ENCODE results near the gene DAZAP1. TPM values are rescaled to one million over a fixed set of nuclear protein-coding genes. Genes with fewer than 3 reads are reported as not detected.

The DAZAP1 gene
- total RNA-seq, 1 donor from 2014 or later = 81.2 TPM

- intact Hi-C loops (cut with DNase I) = no loop called here
- DNase-seq (ENCODE audit: low spot score) = no peak
These were observed 43.6 kb downstream of the DAZAP1 start for GRCh38 chr19:1450735-1451731.

GRCh38 chr19:1451916-1452801 is 44.8 kb downstream of the DAZAP1 start:
- intact Hi-C loops (cut with DNase I) = no loop called here

DNA sequence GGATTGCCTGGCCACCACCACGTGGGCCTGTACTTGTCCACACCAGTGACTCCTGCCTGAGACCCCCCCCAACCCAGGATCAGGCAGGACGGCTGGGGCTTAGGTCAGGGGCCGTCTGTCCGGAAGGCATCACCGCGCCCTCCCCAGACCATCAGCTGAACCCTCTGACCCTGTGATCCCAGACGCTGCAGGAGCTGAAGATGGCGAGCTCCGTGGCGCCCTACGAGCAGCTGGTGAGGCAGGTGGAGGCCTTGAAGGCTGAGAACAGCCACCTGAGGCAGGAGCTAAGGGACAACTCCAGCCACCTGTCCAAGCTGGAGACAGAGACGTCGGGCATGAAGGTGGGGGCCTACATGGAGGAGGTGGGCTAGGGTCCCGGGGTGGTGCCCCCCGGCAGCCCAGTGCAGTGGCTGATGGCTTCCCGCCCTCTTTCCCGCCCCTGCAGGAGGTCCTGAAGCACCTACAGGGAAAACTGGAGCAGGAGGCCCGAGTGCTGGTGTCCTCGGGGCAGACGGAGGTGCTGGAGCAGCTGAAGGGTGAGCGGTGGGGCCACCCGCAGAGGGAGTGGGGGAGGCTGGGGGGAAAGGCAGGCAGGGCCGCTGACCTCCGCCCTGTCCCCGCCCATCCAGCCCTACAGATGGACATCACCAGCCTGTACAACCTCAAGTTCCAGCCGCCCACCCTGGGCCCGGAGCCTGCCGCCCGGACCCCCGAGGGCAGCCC is 45.6 kb downstream of the DAZAP1 start:
- no peak for DNase-seq (ENCODE audit: low spot score)
- intact Hi-C loops (cut with DNase I) = no loop called here

More at GRCh38 chr19:1451916-1452801, 44.8 kb downstream of the DAZAP1 start:
- DNase-seq (ENCODE audit: low spot score) = no peak

DNA sequence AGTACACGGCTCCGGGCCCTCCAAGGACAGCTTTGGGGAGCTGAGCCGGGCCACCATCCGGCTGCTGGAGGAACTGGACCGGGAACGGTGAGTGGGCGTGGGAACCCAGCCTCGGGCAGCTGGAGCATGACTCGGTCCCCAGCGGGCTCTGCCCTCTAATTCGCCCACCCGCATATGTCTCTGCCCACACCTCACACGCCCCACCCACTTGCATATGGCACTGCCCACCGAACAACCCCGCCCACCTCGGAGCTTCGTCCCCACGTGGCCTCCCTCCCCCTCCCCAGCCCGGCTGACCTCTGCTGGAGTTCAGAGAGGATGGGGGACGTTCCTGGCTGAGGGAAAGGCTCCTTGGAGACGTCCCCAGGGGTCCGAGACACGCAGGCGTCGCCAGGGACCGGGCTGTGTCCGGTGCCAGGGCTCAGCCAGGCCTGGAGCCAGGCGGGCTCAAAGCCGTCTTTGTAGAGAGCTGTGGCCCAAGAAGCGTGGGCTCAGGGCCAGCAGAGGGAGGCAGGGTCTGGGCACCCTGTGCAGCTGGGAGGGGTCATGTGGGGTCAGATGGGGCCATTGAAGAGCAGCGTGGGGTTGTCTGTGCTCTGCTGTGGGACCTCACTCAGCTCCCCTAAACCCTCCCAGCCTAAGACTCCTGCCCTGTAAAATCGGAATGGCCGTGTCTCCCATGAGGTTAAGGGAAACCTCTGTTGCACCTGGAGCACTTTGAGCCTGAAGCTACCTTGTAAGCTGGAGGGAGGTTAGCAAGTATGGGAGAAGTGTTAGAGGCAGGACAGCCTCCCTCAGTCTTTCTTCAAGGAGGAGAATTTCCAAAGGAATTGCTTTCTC is 46.4 kb downstream of the DAZAP1 start:
- intact Hi-C loops (cut with DNase I) = no loop called here
- DNase-seq (ENCODE audit: low spot score) = no peak

DNA sequence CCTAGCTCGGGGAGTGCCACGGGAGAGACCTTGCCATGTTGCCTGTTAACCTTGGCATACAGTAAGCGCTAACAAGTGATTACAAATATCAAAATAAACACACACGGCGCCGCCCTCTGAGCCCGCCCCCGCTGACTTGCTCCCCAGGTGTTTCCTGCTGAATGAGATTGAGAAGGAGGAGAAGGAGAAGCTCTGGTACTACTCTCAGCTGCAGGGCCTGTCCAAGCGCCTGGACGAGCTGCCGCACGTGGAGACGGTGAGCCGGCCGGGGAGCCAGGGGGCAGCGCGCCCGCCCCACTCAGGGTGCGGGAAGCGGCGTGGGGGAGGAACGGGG is 47.6 kb downstream of the DAZAP1 start:
- intact Hi-C loops (cut with DNase I) = no loop called here
- no peak for DNase-seq (ENCODE audit: low spot score)

- DNase-seq (ENCODE audit: low spot score) = no peak
- intact Hi-C loops (cut with DNase I) = no loop called here
These were observed 48.1 kb downstream of the DAZAP1 start for GRCh38 chr19:1455336-1456120.

DNA sequence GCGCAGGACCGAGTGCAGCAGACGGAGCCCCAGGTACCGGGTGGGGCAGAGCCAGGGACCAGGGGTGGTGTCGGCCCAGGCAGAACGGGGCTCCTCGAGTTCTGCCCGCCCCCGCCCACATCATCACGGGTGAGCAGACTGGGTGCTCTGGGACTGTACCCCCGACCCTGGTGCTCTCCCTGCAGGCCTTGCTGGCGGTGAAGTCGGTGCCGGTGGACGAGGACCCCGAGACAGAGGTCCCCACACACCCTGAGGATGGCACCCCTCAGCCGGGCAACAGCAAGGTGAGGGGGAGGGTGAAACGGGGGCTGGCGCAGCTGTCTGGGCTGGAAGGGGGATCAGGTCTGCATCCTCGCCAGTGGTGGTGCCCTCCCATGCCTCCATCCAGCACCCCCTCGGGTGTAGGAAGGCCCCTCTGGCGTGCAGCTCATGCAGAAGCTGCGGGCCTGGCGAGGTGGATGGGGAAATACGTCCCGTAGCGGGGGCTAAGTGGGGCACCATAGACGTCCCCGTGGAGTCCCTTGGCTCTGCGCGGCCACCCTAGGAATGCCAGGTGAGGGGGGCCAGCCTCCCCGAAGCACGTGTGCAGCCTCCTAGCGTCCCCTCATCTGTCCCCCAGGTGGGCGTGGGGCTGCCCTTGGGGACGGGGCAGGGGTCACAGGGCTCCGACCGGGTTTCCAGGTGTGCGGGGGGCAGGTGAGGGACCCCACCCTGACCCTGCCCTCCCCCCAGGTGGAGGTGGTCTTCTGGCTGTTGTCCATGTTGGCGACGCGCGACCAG is 48.9 kb downstream of the DAZAP1 start:
- intact Hi-C loops (cut with DNase I) = no loop called here
- DNase-seq (ENCODE audit: low spot score) = no peak

DNA sequence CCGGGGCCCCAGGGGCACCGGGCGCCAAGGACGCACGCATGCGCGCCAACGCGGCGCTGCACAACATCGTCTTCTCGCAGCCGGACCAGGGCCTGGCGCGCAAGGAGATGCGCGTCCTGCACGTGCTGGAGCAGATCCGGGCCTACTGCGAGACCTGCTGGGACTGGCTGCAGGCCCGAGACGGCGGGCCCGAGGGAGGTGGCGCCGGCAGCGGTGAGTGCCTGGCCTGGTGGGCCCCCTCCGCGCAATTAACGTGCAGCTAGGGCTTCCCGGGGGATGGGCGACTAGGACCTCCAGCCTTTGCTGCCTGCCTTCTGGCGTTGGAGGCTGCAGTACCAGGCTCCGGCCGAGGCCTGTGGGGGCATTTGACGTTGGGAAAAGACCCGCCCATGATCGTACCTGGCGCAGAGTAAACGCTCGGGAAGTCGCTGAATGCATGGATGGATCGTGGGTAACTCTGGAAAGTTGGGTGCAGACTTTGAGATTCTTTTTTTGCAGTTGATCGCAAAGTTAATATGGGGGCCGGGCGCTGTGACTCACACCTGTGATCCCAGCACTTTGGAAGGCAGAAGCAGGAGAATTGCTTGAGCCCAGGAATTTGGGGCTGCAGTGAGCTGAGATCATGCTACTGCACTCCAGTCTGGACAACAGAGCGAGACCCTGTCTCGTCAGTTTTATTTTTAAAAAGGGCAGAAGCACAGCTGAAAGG is 49.8 kb downstream of the DAZAP1 start:
- intact Hi-C loops (cut with DNase I) = no loop called here

DNA sequence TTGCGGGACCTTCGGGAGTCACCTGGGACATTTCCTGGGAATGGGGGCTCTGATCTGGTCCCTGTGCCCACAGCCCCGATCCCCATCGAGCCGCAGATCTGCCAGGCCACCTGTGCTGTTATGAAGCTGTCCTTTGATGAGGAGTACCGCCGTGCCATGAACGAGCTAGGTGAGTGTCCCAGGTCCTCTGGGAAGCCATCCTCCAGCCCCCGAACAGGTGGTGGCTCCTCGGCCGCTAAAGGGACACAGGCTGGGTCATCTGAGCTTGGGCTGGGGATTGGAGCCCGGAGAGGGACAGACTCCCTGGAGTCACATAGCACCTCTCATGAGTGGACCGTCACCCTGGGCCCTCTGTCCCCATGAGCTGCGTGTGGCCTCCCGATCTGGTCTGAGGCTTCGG is 50.5 kb downstream of the DAZAP1 start:
- DNase-seq (ENCODE audit: low spot score) = no peak
- intact Hi-C loops (cut with DNase I) = no loop called here

More for the DNA sequence above, 49.8 kb downstream of the DAZAP1 start:
- DNase-seq (ENCODE audit: low spot score) = no peak

DNA sequence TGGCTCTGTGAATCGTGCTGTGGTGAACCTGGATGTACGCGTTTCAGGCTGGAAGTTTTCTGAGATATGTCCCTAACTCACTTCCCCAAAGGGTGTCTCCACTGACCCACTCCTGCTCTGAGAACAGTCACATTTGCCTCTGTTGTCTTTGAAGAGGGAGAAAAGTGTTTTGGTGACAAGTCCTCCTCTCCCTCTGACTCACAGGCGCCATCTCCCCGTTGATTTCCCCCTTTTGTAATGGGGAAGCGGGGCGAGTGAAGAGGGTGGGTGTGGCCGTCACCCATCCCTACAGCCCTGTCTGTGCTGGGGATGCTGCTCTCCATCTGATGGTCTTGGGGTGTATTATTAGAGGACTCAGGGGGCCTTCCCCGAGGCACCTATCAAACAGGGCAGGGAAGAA is 52.1 kb downstream of the DAZAP1 start:
- DNase-seq (ENCODE audit: low spot score) = no peak
- intact Hi-C loops (cut with DNase I) = no loop called here

DNA sequence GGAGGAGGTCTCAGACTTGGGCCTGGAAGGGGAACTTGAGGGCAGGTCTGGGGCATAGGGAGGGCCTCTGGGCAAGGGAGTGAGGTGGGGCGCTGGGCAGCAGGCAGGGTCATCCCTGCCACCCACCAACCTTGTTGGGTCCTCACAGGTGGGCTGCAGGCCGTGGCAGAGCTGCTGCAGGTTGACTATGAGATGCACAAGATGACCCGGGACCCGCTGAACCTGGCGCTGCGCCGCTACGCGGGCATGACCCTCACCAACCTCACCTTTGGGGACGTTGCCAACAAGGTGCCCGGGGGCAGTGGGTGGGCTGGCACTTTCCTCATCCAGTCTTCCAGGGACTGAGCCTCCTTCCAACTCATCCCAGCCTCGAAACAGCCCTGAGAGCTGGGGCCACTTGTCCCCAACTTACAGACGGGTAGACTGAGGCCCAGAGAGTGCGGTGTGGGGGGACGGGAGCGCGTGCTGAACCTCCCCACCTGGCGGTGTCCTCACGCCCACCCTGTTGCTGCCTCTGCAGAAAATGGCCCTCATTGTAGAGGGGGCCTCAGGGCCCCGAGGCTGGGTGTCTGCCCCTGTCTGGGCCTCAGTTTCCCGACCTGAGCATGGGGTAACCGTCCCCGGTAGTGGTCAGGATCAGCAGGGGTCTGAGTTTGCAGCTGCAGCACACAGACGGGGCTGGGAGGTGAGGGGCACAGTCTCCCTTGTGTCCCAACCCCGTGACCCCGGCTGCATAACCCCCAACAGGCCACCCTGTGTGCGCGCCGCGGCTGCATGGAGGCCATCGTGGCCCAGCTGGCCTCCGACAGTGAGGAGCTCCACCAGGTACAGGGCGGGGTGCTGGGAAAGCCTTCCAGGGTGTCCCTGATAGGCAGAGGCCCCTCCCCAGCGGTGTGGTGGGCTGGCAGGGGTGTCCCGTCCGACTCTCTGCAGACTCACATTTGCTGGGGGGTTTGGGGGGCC is 52.9 kb downstream of the DAZAP1 start:
- DNase-seq (ENCODE audit: low spot score) = no peak
- intact Hi-C loops (cut with DNase I) = no loop called here

- DNase-seq (ENCODE audit: low spot score) = no peak
These were observed 54.5 kb downstream of the DAZAP1 start for GRCh38 chr19:1461862-1462261.

GRCh38 chr19:1465191-1466016 is 58.0 kb downstream of the DAZAP1 start:
- no peak for DNase-seq (ENCODE audit: low spot score)
- intact Hi-C loops (cut with DNase I) = no loop called here

More at GRCh38 chr19:1461862-1462261, 54.5 kb downstream of the DAZAP1 start:
- intact Hi-C loops (cut with DNase I) = no loop called here

DNA sequence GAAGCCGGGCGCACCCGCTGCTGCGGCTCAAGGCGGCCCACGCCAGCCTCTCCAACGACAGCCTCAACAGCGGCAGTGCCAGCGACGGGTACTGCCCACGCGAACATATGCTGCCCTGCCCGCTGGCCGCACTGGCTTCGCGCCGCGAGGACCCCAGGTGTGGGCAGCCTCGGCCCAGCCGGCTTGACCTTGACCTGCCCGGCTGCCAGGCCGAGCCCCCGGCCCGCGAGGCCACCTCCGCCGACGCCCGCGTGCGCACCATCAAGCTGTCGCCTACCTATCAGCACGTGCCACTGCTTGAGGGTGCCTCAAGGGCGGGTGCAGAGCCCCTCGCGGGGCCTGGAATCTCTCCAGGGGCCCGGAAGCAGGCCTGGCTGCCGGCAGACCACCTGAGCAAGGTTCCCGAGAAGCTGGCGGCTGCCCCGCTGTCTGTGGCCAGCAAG is 58.7 kb downstream of the DAZAP1 start:
- intact Hi-C loops (cut with DNase I) = no loop called here

More for the DNA sequence above, 58.7 kb downstream of the DAZAP1 start:
- no peak for DNase-seq (ENCODE audit: low spot score)

All from cardiac septum (tissue), 1 donor.